RWPE1 (cell line): ENCODE measurements around the gene PLA2G6.
"Not testable (repeated sequence)": the region's sequence is repeated elsewhere in the genome, so short reads cannot be mapped to it uniquely, and the experiment has no call there.

Experiments used
- CTCF ChIA-PET: fragments of 350-600 bp; sonication (Branson Sonifier 250); formaldehyde crosslinking; extraction: SDS; loops from one replicate; lab custom pipeline; 2021; lab: Yijun Ruan, JAX
- POLR2A ChIA-PET: fragments of 400-600 bp; formaldehyde crosslinking; extraction: SDS; loops from one replicate; lab custom pipeline; 2020; ENCODE audit warnings: antibody characterized with exemption; ENCODE audit not compliant: low non-redundant PET; lab: Yijun Ruan, JAX
- DNase-seq: peaks from one replicate; pipeline ENCODE4 v3.0.0; 2012; ENCODE audit warnings: low spot score
- H3K27ac ChIP-seq: fragments of 450-650 bp; 2 replicates; pipeline ENCODE4 v1.5.1; 2017
- TF ChIP-seq, protein P1 (sequence below): fragments of 450-650 bp; conservative IDR thresholded peaks from 2 replicates; pipeline ENCODE4 v1.5.1; 2017; ENCODE audit warnings: low read depth, mild to moderate bottlenecking

PLA2G6 gene

DNA sequence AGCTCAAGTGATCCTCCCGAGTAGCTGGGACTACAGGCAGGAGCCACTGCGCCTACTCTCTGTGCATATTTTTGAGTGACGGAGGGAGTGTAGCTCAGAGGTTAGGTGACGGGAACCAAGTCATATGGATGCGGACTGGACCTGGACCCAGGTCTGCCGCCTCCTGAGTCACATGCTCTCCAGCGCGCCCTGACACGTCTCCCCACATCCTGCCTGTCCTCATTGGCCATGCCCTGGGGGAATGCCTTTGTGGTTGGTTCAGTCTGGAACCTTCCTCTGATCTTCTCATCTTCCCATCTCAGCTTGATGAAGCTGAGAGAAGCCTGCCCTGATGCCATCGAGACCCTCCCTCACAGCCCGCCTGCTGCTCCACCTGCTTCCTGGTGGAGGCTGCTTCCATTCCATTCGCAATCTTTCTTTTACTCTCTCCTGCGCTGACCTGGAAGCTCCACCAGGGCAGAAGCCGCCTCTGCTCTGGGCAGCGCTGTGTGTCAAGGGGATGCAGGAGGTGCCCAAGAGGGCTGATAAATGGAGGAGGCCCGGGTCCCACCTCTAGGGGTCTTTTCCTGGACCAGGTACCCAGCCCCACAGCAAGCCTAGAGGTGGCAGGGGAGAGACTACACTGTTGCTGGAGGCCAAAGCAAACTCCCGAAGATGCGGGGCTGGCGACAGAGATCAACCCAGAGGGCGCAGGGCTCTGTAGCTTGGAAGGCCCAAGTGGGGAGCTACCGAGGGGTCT lies 57.2 kb downstream of the PLA2G6 start:
- TF ChIP-seq, protein P1, sequence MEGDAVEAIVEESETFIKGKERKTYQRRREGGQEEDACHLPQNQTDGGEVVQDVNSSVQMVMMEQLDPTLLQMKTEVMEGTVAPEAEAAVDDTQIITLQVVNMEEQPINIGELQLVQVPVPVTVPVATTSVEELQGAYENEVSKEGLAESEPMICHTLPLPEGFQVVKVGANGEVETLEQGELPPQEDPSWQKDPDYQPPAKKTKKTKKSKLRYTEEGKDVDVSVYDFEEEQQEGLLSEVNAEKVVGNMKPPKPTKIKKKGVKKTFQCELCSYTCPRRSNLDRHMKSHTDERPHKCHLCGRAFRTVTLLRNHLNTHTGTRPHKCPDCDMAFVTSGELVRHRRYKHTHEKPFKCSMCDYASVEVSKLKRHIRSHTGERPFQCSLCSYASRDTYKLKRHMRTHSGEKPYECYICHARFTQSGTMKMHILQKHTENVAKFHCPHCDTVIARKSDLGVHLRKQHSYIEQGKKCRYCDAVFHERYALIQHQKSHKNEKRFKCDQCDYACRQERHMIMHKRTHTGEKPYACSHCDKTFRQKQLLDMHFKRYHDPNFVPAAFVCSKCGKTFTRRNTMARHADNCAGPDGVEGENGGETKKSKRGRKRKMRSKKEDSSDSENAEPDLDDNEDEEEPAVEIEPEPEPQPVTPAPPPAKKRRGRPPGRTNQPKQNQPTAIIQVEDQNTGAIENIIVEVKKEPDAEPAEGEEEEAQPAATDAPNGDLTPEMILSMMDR, result no peak
- ChIA-PET POLR2A (no interaction called here), CTCF (interaction anchor here (0.5 to 0.6 kb wide), 3 partner anchors 11 to 1396 kb away, joined by 3 read pairs; partner anchors contain the start of gene BAIAP2L2)
- H3K27ac ChIP-seq, result peak overlapping the region; percentile 72
- peak; percentile 68 for DNase-seq

DNA sequence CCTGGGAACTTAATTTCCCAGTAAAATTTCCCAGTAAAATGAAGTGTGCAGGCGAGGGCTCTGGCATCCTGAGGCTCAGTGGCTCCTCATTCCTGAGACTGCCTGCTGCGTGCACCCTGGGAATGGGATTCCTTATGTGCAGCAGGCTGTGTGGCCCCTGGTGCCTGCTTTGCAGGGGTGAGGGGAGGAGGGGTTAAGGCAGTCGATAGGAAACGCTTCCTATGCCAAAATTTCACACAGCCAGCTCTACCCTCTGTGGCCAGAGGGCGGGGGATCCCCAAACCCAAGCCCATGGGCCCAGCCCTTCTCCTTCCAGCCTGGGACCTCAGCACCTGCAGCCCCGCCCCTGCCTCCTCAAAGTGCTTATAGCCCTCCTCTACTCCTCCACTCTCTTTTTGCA lies 59.0 kb downstream of the PLA2G6 start:
- POLR2A ChIA-PET, result no interaction called here
- CTCF ChIA-PET, result interaction anchor here (0.6 kb wide), 1 partner anchor 225 kb away, joined by 3 read pairs; no protein-coding TSS in a partner anchor
- peak overlapping the region; percentile 72 for H3K27ac ChIP-seq
- TF ChIP-seq, protein P1, result no peak
- no peak for DNase-seq

DNA sequence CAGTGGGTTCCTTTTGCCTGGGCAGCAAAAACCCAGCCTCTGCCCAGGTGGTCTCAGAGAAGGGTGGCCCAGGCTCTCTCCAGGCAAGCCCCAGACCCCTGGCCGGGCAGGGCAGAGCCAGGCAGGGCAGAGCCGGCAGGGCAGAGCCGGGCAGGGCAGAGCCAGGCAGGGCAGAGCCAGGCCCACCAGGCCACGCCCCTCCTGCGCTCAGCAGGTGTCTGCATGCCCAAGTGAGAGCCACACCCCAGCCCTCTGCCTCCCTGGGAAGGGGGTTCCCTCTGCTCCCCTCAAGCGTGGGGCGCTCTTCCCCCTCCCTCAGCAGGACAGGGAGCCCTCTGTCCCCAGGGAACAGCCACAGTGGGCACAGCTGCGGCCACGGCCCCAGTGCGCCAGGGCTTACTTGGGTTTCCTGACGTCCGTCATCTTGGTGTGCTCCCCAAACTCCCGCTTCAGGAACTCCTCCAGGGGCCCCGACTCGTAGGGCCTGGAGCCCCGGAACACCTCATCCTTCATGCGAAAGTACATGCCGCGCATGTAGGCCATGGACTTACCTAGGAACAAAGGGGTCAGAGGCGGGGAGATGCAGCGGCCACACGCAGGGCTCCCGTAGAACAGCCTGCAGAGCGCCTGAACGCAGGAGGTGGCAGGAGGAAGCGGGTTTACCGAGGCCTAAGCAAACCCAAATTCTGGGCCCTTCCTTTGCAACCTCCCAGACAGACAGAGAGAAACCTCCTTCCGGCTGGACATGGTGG lies 61.1 kb downstream of the PLA2G6 start:
- DNase-seq, result no peak
- ChIA-PET POLR2A (no interaction called here), CTCF (no interaction called here)
- TF ChIP-seq, protein P1, result no peak
- peak overlapping the region; percentile 72 for H3K27ac ChIP-seq

DNA sequence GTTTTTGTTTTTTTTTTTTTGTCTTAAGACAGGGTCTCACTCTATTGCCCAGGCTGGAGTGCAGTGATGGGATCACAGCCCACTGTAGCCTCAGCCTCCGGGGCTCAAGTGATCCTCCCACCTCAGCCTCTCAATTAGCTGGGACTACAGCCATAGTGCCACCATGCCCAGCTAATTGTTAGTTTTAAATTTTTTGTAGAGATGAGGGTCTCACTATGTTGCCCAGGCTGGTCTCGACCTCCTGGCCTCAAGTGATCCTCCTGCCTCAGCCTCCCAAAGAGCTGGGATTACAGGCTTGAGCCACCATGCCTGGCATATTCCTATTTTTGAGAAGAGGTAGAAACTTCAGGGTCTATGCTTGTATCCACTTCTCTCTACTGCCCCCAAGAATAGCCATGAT lies 62.9 kb downstream of the PLA2G6 start:
- DNase-seq, H3K27ac ChIP-seq, POLR2A ChIA-PET: not testable (repeated sequence)
- CTCF ChIA-PET, result interaction anchor here (0.6 kb wide), 1 partner anchor 92 kb away, joined by 4 read pairs; no protein-coding TSS in a partner anchor

DNA sequence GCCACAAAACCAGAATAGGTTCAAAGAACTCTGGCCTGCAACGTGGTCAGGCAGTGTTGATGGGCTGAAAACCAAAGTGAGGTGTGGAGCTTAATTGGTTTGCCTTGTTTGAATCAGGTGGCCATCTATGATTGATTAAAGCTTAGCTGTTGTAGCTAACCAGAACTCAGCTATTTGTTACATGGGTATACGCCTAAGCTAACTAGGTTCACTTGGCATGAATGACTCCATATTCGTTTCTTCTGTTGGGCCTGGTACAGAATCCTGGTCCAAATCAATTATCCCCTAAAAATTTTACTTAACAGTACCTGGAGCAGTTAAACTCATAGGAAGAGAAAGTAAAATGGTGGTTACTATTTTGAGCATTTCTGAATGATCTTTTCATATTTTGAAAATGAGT lies 63.4 kb downstream of the PLA2G6 start:
- no peak overlapping the region for H3K27ac ChIP-seq
- ChIA-PET CTCF (interaction anchor here (0.6 kb wide), 1 partner anchor 92 kb away, joined by 4 read pairs; no protein-coding TSS in a partner anchor), POLR2A (no interaction called here)
- TF ChIP-seq, protein P1, result no peak
- no peak for DNase-seq

DNA sequence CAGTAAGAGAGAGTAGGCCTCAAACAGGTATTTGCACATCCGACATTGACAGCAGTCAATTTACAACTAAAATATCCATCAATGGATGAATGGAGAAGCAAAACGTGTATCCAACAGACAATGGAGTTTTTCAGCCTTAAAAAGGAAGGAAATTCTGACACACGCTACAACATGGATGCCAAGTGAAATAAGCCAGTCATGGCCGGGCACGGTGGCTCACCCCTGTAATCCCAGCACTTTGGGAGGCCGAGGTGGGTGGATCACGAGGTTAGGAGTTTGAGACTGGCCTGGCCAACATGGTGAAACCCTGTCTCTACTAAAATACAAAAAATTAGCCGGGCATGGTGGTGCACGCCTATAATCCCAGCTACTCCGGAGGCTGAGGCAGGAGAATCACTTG lies 64.1 kb downstream of the PLA2G6 start:
- CTCF ChIA-PET, DNase-seq, POLR2A ChIA-PET, H3K27ac ChIP-seq: not testable (repeated sequence)

DNA sequence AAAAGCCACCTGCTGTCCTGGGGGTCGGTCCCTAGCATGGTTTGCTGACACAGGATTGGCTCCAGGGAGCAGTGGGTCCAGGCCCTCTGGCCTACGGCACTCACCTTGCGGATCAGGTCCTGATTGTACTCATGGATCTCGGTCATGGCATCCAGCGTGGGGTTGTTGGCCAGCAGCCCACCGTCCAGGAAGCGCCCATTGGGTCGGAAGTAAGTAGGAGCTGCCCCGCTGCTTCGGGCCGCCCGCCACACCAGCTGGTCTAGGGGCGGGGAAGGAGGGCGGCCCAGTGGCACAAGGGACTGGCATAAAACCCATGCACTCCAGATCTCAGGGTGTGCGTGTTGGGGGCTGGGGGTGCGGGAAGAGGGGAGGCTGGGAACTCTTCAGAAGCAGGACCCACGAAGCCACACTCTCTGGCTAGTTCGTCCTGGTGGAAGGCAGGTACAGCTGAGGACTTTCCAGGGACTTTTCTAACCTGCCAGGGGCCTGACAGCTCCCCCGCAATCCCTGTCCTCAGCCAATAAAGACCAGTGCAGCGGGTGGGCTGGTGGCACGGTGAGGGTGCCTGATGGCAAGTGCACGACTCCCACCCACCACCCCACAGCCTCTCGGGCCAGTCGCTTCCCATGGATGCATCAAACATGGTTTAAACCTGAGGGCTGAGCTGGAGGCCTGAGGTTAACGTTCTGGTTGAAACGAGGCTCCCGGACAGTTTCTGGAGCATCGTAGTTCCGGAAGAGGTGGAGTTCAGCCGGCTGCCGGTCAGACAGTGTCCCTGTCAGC lies 66.0 kb downstream of the PLA2G6 start:
- no peak overlapping the region for H3K27ac ChIP-seq
- DNase-seq, result no peak
- TF ChIP-seq, protein P1, result no peak
- CTCF ChIA-PET, result interaction anchor here (1.2 kb wide), 1 partner anchor 30 kb away, joined by 3 read pairs; no protein-coding TSS in a partner anchor
- POLR2A ChIA-PET, result no interaction called here
